PC-3 (cell line): ENCODE results near the gene USP34. TPM values are rescaled to one million over a fixed set of nuclear protein-coding genes. Genes with fewer than 3 reads are reported as not detected.
A peak's percentile ranks its signal among the peaks of the same experiment; 100 is the strongest.

Source experiments
- ATAC-seq: fragments of 200-7000 bp; cut with Tn5 transposase; 2 replicates; pipeline ENCODE4 v1.9.1; 2020; ENCODE audit warnings: mild to moderate bottlenecking, moderate library complexity
- BruUV-seq: library from RNA; stranded (reverse); fragments of 400-500 nt; replicated peaks from 2 replicates; lab custom pipeline; 2021; lab: Mats Ljungman, UMichigan
- CTCF ChIA-PET: fragments of 300-600 bp; sonication (Branson Sonifier 250); formaldehyde crosslinking; loops from one replicate; lab custom pipeline; 2022; ENCODE audit warnings: antibody characterized with exemption; lab: Charles Lee
- POLR2A ChIA-PET: fragments of 300-600 bp; sonication (Branson Sonifier 250); formaldehyde crosslinking; loops from one replicate; lab custom pipeline; 2022; ENCODE audit warnings: antibody characterized with exemption; ENCODE audit not compliant: unreplicated experiment; lab: Charles Lee
- DNase-seq: peaks from one replicate; pipeline ENCODE4 v3.0.0-alpha.2; 2015
- H2AFZ ChIP-seq: fragments of 300-600 bp; sonication (generic); 2 replicates; pipeline ENCODE4 v1.6.0; 2016; ENCODE audit warnings: antibody characterized with exemption, low read length
- H3F3A ChIP-seq: fragments of 300-600 bp; sonication (generic); one replicate; pipeline ENCODE4 v1.6.0; 2017; ENCODE audit warnings: antibody characterized with exemption, low read length, control low read depth, mild to moderate bottlenecking; ENCODE audit not compliant: unreplicated experiment
- H3K27ac ChIP-seq: fragments of 300-600 bp; sonication (generic); 2 replicates; pipeline ENCODE4 v1.5.1; 2016; ENCODE audit warnings: mild to moderate bottlenecking, low read length
- H3K27me3 ChIP-seq: fragments of 300-600 bp; sonication (generic); 2 replicates; pipeline ENCODE4 v1.6.1; 2016; ENCODE audit warnings: low read length, mixed read lengths
- H3K36me3 ChIP-seq: fragments of 300-600 bp; sonication (generic); 2 replicates; pipeline ENCODE4 v1.6.1; 2016; ENCODE audit warnings: low read depth, mixed run types, low read length, mixed read lengths
- H3K4me1 ChIP-seq: fragments of 300-600 bp; sonication (generic); 2 replicates; pipeline ENCODE4 v1.5.1; 2016; ENCODE audit warnings: low read length; ENCODE audit not compliant: insufficient read depth
- H3K4me2 ChIP-seq: fragments of 300-600 bp; sonication (generic); 2 replicates; pipeline ENCODE4 v1.6.0; 2016; ENCODE audit warnings: low read length
- H3K4me3 ChIP-seq: fragments of 300-600 bp; sonication (generic); 2 replicates; pipeline ENCODE4 v1.5.1; 2016; ENCODE audit warnings: mild to moderate bottlenecking, low read length, mixed read lengths
- H3K79me2 ChIP-seq: fragments of 300-600 bp; sonication (generic); 2 replicates; pipeline ENCODE4 v1.6.1; 2017; ENCODE audit warnings: low read length, mixed read lengths
- H3K9ac ChIP-seq: fragments of 300-600 bp; sonication (generic); 2 replicates; pipeline ENCODE4 v1.6.0; 2016; ENCODE audit warnings: mild to moderate bottlenecking, low read length
- H3K9me2 ChIP-seq: fragments of 300-600 bp; sonication (generic); replicated peaks from 2 replicates; pipeline ENCODE4 v1.6.1; 2016; ENCODE audit warnings: mixed run types, low read length, mixed read lengths
- H3K9me3 ChIP-seq: fragments of 300-600 bp; sonication (generic); 2 replicates; pipeline ENCODE4 v1.6.1; 2016; ENCODE audit warnings: low read length, mixed read lengths
- H4K20me1 ChIP-seq: fragments of 300-600 bp; sonication (generic); 2 replicates; pipeline ENCODE4 v1.6.1; 2016; ENCODE audit warnings: low read length, mixed read lengths
- EZH2 ChIP-seq: fragments of 300-600 bp; sonication (generic); IDR thresholded peaks from one replicate; pipeline ENCODE4 v1.6.1; 2017; ENCODE audit warnings: antibody characterized with exemption, mild to moderate bottlenecking, low read length; ENCODE audit not compliant: unreplicated experiment
- EZH2phosphoT487 ChIP-seq: fragments of 300-600 bp; sonication (generic); IDR thresholded peaks from 2 replicates; pipeline ENCODE4 v1.6.1; 2018; ENCODE audit warnings: mild to moderate bottlenecking, antibody characterized with exemption, low read length, borderline replicate concordance
- intact Hi-C: fragments of 100-400 bp; cut with micrococcal nuclease; formaldehyde crosslinking; loops from 2 replicates; pipeline ENCODE4 v1.9.0; 2023
- total RNA-seq: library from RNA; depleted of rRNA; stranded (reverse); fragments of >200 nt; gene quantifications from 2 replicates; pipeline ENCODE4 v1.2.3, GENCODE V29; 2014
- TF ChIP-seq, protein P1 (sequence below): fragments of 300-600 bp; sonication (generic); conservative IDR thresholded peaks from 2 replicates; pipeline ENCODE4 v1.5.1; 2017; ENCODE audit warnings: antibody characterized with exemption, low read depth, mild to moderate bottlenecking, low read length

Gene USP34
- total RNA-seq, 1 experiment from 2014 or later = 67.1 TPM

DNA sequence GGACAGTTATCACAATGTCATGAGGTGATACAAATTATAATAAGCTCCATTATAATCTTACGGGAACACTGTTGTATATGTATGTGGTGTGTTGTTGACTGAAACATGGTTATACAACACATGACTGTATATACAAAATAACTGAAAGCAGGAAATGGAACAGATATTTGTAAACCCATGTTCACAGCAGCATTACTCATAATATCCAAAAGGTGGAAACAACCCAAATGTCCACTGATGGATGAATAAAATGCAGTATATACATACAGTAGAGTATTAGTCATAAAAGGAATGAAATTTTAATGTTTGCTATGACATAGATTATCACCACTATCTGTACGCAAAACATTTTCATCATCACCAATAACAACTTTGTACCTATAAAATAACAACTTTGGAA is 107.3 kb downstream of the USP34 start:
- Histone ChIP-seq H3K4me3 (no peak overlapping the region), H3K27ac (peak overlapping the region; percentile 69), H3K27me3 (no peaks in the 10 kb centered on the region), H3K9ac (no peak overlapping the region), H4K20me1 (peaks cover 7% of the 10 kb centered on the region; the same call in 1 of the 2 replicates), H2AFZ (no peak overlapping the region), H3K79me2 (peaks cover 22% of the 10 kb centered on the region), H3K4me1 (peaks cover 13% of the 10 kb centered on the region), H3K9me3 (no peaks in the 10 kb centered on the region), H3K36me3 (peaks cover 23% of the 10 kb centered on the region; the same call in 1 of the 2 replicates), H3K4me2 (peak overlapping the region; percentile 21; the same call in 1 of the 2 replicates), H3K9me2 (no peaks in the 10 kb centered on the region), H3F3A (no peaks in the 10 kb centered on the region)
- ATAC-seq (peak; percentile 94), DNase-seq (peak; percentile 76)
- BruUV-seq = no TSS peak
- intact Hi-C loops = no loop called here
- ChIA-PET POLR2A (interaction anchor here (0.6 kb wide), 1 partner anchor 219 kb away, joined by 5 read pairs; no protein-coding TSS in a partner anchor), CTCF (no interaction called here)
- TF ChIP-seq, protein P1, sequence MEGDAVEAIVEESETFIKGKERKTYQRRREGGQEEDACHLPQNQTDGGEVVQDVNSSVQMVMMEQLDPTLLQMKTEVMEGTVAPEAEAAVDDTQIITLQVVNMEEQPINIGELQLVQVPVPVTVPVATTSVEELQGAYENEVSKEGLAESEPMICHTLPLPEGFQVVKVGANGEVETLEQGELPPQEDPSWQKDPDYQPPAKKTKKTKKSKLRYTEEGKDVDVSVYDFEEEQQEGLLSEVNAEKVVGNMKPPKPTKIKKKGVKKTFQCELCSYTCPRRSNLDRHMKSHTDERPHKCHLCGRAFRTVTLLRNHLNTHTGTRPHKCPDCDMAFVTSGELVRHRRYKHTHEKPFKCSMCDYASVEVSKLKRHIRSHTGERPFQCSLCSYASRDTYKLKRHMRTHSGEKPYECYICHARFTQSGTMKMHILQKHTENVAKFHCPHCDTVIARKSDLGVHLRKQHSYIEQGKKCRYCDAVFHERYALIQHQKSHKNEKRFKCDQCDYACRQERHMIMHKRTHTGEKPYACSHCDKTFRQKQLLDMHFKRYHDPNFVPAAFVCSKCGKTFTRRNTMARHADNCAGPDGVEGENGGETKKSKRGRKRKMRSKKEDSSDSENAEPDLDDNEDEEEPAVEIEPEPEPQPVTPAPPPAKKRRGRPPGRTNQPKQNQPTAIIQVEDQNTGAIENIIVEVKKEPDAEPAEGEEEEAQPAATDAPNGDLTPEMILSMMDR = no peak
- no peak for TF ChIP-seq EZH2phosphoT487
- TF ChIP-seq EZH2 = no peak

DNA sequence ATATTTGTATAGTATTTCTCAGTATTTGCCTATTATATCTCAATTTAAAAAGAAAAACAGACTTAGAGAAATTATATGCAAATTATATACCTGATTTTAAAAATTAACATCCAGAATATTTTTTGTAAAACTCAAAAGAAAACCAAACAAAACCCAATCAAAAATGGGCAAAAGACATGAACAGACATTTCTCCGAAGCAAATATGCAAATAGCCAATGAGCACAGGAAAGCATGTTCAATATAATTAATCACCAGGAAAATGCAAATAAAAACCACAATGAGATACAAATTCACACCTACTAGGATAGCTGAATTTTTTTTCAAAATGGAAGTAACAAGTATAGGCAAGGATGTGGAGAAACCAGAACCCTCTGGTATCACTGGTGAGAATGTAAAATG is 108.0 kb downstream of the USP34 start:
- DNase-seq (no peak), ATAC-seq (no peak)
- Histone ChIP-seq H3K9ac (no peak overlapping the region), H4K20me1 (peaks cover 7% of the 10 kb centered on the region; the same call in 1 of the 2 replicates), H3K4me1 (peaks cover 13% of the 10 kb centered on the region), H2AFZ (no peak overlapping the region), H3K9me2 (no peaks in the 10 kb centered on the region), H3F3A (no peaks in the 10 kb centered on the region), H3K27ac (peak overlapping the region; percentile 52), H3K4me3 (no peak overlapping the region), H3K9me3 (no peaks in the 10 kb centered on the region), H3K79me2 (peaks cover 22% of the 10 kb centered on the region), H3K36me3 (peaks cover 22% of the 10 kb centered on the region; the same call in 1 of the 2 replicates), H3K4me2 (no peak overlapping the region), H3K27me3 (no peaks in the 10 kb centered on the region)
- ChIA-PET POLR2A (no interaction called here), CTCF (no interaction called here)
- intact Hi-C loops = no loop called here
- BruUV-seq = no TSS peak
- TF ChIP-seq EZH2 (no peak), EZH2phosphoT487 (no peak)
- TF ChIP-seq, protein P1 = no peak

DNA sequence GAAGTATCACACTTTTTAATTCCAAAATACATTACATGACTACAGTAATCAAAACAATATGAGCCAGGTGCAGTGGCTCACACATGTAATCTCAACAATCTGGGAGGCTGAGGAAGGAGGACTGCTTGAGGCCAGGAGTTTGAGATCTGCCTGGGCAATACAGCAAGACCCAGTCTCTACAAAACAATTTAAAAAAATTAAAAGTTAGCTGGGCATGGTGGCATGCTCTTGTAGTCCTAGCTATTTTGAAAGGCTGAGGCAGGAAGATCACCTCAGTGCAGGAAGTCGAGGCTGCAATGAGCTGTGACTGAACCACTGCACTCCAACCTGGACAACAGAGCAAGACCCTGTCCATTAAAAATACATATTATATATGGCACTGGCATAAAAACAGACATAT is 109.8 kb downstream of the USP34 start:
- H3K4me2 ChIP-seq = no peak overlapping the region
- TF ChIP-seq EZH2phosphoT487 (no peak), EZH2 (no peak)
- TF ChIP-seq, protein P1 = no peak
- H3K79me2 ChIP-seq = peaks cover 22% of the 10 kb centered on the region
- no peak overlapping the region for H3K4me3 ChIP-seq
- peaks cover 7% of the 10 kb centered on the region; the same call in 1 of the 2 replicates for H4K20me1 ChIP-seq
- H3K9me3 ChIP-seq = no peaks in the 10 kb centered on the region
- POLR2A ChIA-PET = no interaction called here
- H3F3A ChIP-seq = no peaks in the 10 kb centered on the region
- BruUV-seq = no TSS peak
- ATAC-seq = no peak
- CTCF ChIA-PET = no interaction called here
- no peak overlapping the region for H3K27ac ChIP-seq
- no peak overlapping the region for H3K9ac ChIP-seq
- no peaks in the 10 kb centered on the region for H3K27me3 ChIP-seq
- peaks cover 14% of the 10 kb centered on the region; the same call in 1 of the 2 replicates for H3K36me3 ChIP-seq
- no peaks in the 10 kb centered on the region for H3K9me2 ChIP-seq
- no peak overlapping the region for H2AFZ ChIP-seq
- no peak for DNase-seq
- H3K4me1 ChIP-seq = peaks cover 13% of the 10 kb centered on the region
- intact Hi-C loops = no loop called here
